MCF 10A (cell line): Measurements from ENCODE around the gene ZNF154. TPM values are rescaled to one million over a fixed set of nuclear protein-coding genes. Genes with fewer than 3 reads are reported as not detected.

Experiments
- BruUV-seq: library from RNA; stranded (reverse); fragments of 400-500 nt; replicated peaks from 2 replicates; lab custom pipeline; 2021; lab: Mats Ljungman, UMichigan
- CTCF ChIA-PET: fragments of 300-600 bp; sonication (Branson Sonifier 250); formaldehyde crosslinking; extraction: SDS; loops from one replicate; lab custom pipeline; 2021; ENCODE audit warnings: antibody characterized with exemption, inconsistent platforms; lab: Yijun Ruan, JAX
- POLR2A ChIA-PET: fragments of 300-600, 350-650 bp; sonication (Branson Sonifier 250); formaldehyde crosslinking; extraction: SDS; loops from one replicate; lab custom pipeline; 2020; ENCODE audit warnings: antibody characterized with exemption, inconsistent platforms; lab: Yijun Ruan, JAX
- DNase-seq: peaks from one replicate; pipeline ENCODE4 v3.0.0-alpha.2; 2018; ENCODE audit not compliant: unreplicated experiment
- H3K27ac Mint-ChIP-seq: one replicate; pipeline ENCODE4 v1.8.0; 2022; ENCODE audit warnings: mild to moderate bottlenecking, low read depth, mixed read lengths; ENCODE audit not compliant: unreplicated experiment
- H3K27me3 Mint-ChIP-seq: one replicate; pipeline ENCODE4 v1.8.0; 2022; ENCODE audit warnings: mixed read lengths; ENCODE audit not compliant: insufficient read depth, unreplicated experiment
- H3K36me3 Mint-ChIP-seq: one replicate; pipeline ENCODE4 v1.8.0; 2022; ENCODE audit warnings: mild to moderate bottlenecking, moderate library complexity, mixed read lengths; ENCODE audit not compliant: insufficient read depth, unreplicated experiment
- H3K4me1 Mint-ChIP-seq: one replicate; pipeline ENCODE4 v1.8.0; 2022; ENCODE audit warnings: mixed read lengths; ENCODE audit not compliant: insufficient read depth, unreplicated experiment
- H3K4me3 Mint-ChIP-seq: one replicate; pipeline ENCODE4 v1.8.0; 2022; ENCODE audit warnings: mild to moderate bottlenecking, moderate library complexity, mixed read lengths; ENCODE audit not compliant: unreplicated experiment
- H3K9me3 Mint-ChIP-seq: one replicate; pipeline ENCODE4 v1.8.0; 2022; ENCODE audit warnings: mixed read lengths; ENCODE audit not compliant: unreplicated experiment
- intact Hi-C: fragments of 100-400 bp; cut with micrococcal nuclease; formaldehyde crosslinking; loops from 2 replicates; pipeline ENCODE4 v1.14.1; 2022
- total RNA-seq: library from RNA; stranded (reverse); gene quantifications from 2 replicates; pipeline ENCODE4 v1.2.3, GENCODE V29; 2022
- TF ChIP-seq, protein P1 (sequence below): fragments of 200-600 bp; IDR thresholded peaks from one replicate; pipeline ENCODE4 v1.8.0; 2022; ENCODE audit warnings: antibody characterized with exemption, mild to moderate bottlenecking; ENCODE audit not compliant: unreplicated experiment

The ZNF154 gene
- total RNA-seq, 1 experiment from 2014 or later: not detected

DNA sequence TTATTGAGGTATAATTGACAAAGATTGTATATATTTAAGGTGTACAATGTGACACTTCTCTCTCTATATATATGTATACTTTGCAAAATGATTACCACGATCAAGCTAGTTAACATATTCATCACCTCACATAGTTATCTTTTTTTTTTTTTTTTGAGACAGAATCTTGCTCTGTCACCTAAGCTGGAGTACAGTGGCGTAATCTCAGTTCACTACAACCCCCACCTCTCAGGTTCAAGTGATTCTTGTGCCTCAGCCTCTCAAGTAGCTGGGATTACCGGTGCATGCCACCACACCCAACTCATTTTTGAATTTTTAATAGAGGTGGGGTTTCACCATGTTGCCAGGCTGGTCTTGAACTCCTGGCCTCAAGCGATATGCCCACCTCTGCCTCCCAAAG is 36.5 kb downstream of the ZNF154 start:
- TF ChIP-seq, protein P1, sequence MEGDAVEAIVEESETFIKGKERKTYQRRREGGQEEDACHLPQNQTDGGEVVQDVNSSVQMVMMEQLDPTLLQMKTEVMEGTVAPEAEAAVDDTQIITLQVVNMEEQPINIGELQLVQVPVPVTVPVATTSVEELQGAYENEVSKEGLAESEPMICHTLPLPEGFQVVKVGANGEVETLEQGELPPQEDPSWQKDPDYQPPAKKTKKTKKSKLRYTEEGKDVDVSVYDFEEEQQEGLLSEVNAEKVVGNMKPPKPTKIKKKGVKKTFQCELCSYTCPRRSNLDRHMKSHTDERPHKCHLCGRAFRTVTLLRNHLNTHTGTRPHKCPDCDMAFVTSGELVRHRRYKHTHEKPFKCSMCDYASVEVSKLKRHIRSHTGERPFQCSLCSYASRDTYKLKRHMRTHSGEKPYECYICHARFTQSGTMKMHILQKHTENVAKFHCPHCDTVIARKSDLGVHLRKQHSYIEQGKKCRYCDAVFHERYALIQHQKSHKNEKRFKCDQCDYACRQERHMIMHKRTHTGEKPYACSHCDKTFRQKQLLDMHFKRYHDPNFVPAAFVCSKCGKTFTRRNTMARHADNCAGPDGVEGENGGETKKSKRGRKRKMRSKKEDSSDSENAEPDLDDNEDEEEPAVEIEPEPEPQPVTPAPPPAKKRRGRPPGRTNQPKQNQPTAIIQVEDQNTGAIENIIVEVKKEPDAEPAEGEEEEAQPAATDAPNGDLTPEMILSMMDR: no peak
- Mint-ChIP-seq H3K4me3 (no peak overlapping the region), H3K27ac (no peak overlapping the region), H3K4me1 (no peaks in the 10 kb centered on the region), H3K27me3 (no peaks in the 10 kb centered on the region), H3K36me3 (no peaks in the 10 kb centered on the region), H3K9me3 (peaks cover 7% of the 10 kb centered on the region)
- intact Hi-C loops: no loop called here
- DNase-seq: no peak
- ChIA-PET POLR2A (interaction anchor here (1.0 kb wide), 1 partner anchor 9 kb away, joined by 4 read pairs; the partner anchor contains the start of gene ZNF551), CTCF (interaction anchor here (0.6 to 2.3 kb wide), 2 partner anchors 9 to 63 kb away, joined by 3 to 5 read pairs; partner anchors contain the start of gene ZNF551)
- BruUV-seq: no TSS peak

DNA sequence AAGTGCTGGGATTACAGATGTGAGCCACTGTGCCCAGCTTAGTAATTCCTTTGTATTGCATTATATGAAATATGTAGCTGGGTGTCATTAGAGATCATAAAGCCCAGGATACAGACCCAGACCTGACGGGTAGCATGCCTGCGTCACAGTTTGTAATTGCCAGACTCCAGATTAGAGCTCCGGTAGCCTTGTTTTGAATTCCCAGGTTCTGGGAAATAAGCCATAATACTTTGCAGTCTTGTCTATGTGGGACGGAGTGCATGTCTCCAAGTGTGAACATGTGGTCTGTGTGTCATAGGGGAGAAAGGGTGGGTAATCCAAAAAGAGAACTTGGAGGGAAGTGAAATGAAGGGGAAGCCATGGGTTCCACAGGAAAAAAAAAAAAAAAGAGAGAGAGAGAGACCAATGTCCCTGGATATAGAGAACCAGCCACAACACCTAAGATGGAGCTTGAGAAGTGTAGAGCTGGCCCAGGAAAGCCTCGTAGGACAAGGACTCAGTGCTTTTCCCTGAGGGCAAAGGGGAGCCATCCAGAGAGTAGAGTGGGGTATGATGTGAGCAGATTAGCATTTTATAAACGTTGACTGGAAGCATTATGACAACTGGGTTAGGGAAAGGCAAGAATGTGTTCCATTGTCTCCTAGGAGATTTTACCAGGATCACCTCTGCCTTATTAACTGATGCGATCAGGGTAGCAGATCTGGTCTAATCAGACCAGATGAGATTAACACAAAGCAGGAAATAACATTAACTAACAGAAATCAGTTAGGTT is 37.7 kb downstream of the ZNF154 start:
- BruUV-seq: no TSS peak
- TF ChIP-seq, protein P1: no peak

DNA sequence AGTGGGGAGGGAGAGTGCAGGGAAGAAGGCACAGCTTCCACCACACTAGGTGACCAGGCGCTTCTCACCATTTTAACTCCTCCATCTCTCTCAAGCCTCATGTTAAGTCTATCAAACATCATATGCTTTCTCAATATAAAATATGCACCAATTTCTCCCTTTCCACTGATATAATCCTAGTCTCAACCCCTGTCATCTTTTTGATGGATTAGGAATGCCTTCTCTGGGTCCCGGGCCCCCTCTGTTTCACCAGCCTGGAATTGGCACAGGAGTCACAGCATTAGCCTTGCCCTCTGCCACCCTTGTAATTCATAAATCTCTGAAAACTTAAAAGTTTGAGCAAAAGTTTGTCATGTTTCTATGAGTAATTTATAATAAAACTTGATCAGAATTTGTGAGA is 40.4 kb downstream of the ZNF154 start, which contains the start of gene ZSCAN4:
ZSCAN4 (plus strand) TSS at position 301 of the 400 bp plus-strand sequence. CDS start 7,211 bp downstream, outside the sequence.
- TF ChIP-seq, protein P1: no peak
- peaks cover 5% of the 10 kb centered on the region for H3K4me1 Mint-ChIP-seq
- no peak within 1 kb of the TSS for H3K27ac Mint-ChIP-seq
- ChIA-PET CTCF (no interaction called here), POLR2A (no interaction called here)
- intact Hi-C loops: no loop called here
- H3K36me3 Mint-ChIP-seq: no peaks in the 10 kb centered on the region
- H3K9me3 Mint-ChIP-seq: peaks cover 7% of the 10 kb centered on the region
- H3K27me3 Mint-ChIP-seq: no peaks in the 10 kb centered on the region
- no TSS peak for BruUV-seq
- no peak for DNase-seq
- H3K4me3 Mint-ChIP-seq: no peak within 1 kb of the TSS

More for the DNA sequence above, 37.7 kb downstream of the ZNF154 start:
- no peaks in the 10 kb centered on the region for H3K4me1 Mint-ChIP-seq
- H3K4me3 Mint-ChIP-seq: no peak overlapping the region
- no peak for DNase-seq
- CTCF ChIA-PET: interaction anchor here (0.8 to 2.3 kb wide), 2 partner anchors 10 to 63 kb away, joined by 5 to 7 read pairs; partner anchors contain the start of gene ZNF551
- H3K27ac Mint-ChIP-seq: no peak overlapping the region
- H3K9me3 Mint-ChIP-seq: peaks cover 7% of the 10 kb centered on the region
- intact Hi-C loops: no loop called here
- H3K27me3 Mint-ChIP-seq: no peaks in the 10 kb centered on the region
- no peaks in the 10 kb centered on the region for H3K36me3 Mint-ChIP-seq
- POLR2A ChIA-PET: interaction anchor here (0.7 to 1.0 kb wide), 2 partner anchors 10 to 11 kb away, joined by 3 to 4 read pairs; partner anchors contain the start of gene ZNF551

DNA sequence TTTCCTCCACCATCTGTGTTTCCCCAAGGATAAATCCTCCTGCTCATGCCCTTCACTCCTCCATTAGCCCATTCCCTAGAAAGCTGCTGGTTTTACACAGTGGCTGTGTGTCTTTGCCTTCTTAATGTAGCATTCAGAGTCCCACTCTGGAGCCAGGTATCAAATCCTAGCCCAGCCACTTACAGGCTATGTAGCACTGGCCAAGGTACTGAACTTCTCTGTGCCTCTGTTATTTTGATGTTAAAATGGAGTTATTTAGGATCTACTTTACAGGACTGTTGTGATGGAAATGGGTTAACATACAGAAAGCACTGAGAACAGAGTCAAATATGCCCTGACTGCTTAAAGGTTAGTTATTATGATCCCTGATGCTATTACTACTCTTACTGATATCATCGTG is 41.8 kb downstream of the ZNF154 start:
- no peaks in the 10 kb centered on the region for H3K36me3 Mint-ChIP-seq
- intact Hi-C loops: no loop called here
- ChIA-PET CTCF (no interaction called here), POLR2A (interaction anchor here (0.6 kb wide), 1 partner anchor 46 kb away, joined by 3 read pairs; no protein-coding TSS in a partner anchor)
- TF ChIP-seq, protein P1: no peak
- DNase-seq: no peak
- no peak overlapping the region for H3K27ac Mint-ChIP-seq
- no TSS peak for BruUV-seq
- H3K4me1 Mint-ChIP-seq: peaks cover 5% of the 10 kb centered on the region
- peaks cover 7% of the 10 kb centered on the region for H3K9me3 Mint-ChIP-seq
- H3K27me3 Mint-ChIP-seq: no peaks in the 10 kb centered on the region
- no peak overlapping the region for H3K4me3 Mint-ChIP-seq
